Aorta (tissue), 5 donors: ENCODE results near the gene CLEC4C. TPM values are rescaled to one million over a fixed set of nuclear protein-coding genes. Genes with fewer than 3 reads are reported as not detected.

Experiments
- ATAC-seq: fragments of 200-7000 bp; cut with Tn5 transposase; one replicate; pipeline ENCODE4 v1.9.1; 2022; ENCODE audit warnings: moderate library complexity; ENCODE audit not compliant: low FRiP score
- DNase-seq, 2 donors: peaks; one replicate each; pipeline ENCODE4 v3.0.0-alpha.2; 2020
- H3K27ac ChIP-seq, 2 donors: one replicate each; pipeline ENCODE4 v1.5.1; 2013; ENCODE audit warnings: low read length in 2 of 2, mild to moderate bottlenecking in 2 of 2, moderate library complexity in 2 of 2, control low read depth in 1 of 2, inconsistent platforms in 1 of 2, low read depth in 1 of 2
- H3K27me3 ChIP-seq, 2 donors: one replicate each; pipeline ENCODE4 v1.6.1; 2013; ENCODE audit warnings: control low read depth in 1 of 2, low read length in 1 of 2, mild to moderate bottlenecking in 1 of 2, moderate library complexity in 1 of 2; ENCODE audit not compliant: insufficient read depth in 2 of 2, control insufficient read depth in 1 of 2
- H3K36me3 ChIP-seq, 2 donors: one replicate each; pipeline ENCODE4 v1.6.1; 2013; ENCODE audit warnings: control low read depth in 1 of 2, low read length in 1 of 2, mild to moderate bottlenecking in 1 of 2; ENCODE audit not compliant: insufficient read depth in 2 of 2, control insufficient read depth in 1 of 2
- H3K4me1 ChIP-seq, 2 donors: one replicate each; pipeline ENCODE4 v1.6.1; 2013; ENCODE audit warnings: low read length in 2 of 2, control low read depth in 1 of 2, mild to moderate bottlenecking in 1 of 2, moderate library complexity in 1 of 2; ENCODE audit not compliant: insufficient read depth in 2 of 2, control insufficient read depth in 1 of 2
- H3K4me3 ChIP-seq, 2 donors: one replicate each; pipeline ENCODE4 v1.5.1; 2013; ENCODE audit warnings: low read length in 2 of 2, control low read depth in 1 of 2, mild to moderate bottlenecking in 1 of 2
- H3K9me3 ChIP-seq: one replicate; pipeline ENCODE4 v1.6.1; 2013; ENCODE audit warnings: mild to moderate bottlenecking, low read length; ENCODE audit not compliant: control insufficient read depth
- WGBS, 2 donors: extraction: QIAGEN DNeasy Blood & Tissue Kit; methylation state at CpG; one replicate each; pipeline ENCODE4 v1.1.7; 2013; 5-methylcytosine and 5-hydroxymethylcytosine counted together
- intact Hi-C, 2 donors: fragments of 100-400 bp; cut with DNase I; formaldehyde crosslinking; loops; one replicate each; pipeline versions ENCODE4 v1.14.2 to v1.15.0; 2022
- polyA plus RNA-seq, 2 donors: library from polyadenylated mRNA; stranded (reverse); fragments of 200-250 nt; gene quantifications; one replicate each; pipeline ENCODE4 v1.2.3, GENCODE V29; 2013
- total RNA-seq, 2 donors: library from RNA; stranded (reverse); fragmentation: NEBNext Ultra II Directional; extraction: Animal tissue kit (Norgen Biotek cat#: 25700); gene quantifications; one replicate each; pipeline ENCODE4 v1.2.1, GENCODE V29; 2021
- donor health status: healthy with polysubstance abuse.
- donor health status: Bipolar disorder and iron deficiency.
- donor health status: DM: no; HTN: no; CAD: no.
- donor health status: DM: no; HTN: no; CAD: no.
- donor health status: DM: yes; HTN: yes; CAD: no.

The CLEC4C gene
- total and polyA plus RNA-seq, 4 donors = not detected

GRCh38 chr12:7711133-7711532 lies 36.0 kb downstream of the CLEC4C start, which contains the start of gene DPPA3:
DPPA3 (plus strand) TSS chr12:7711433; CDS start chr12:7711571, 138 bp downstream.
- DNase-seq (no peak), ATAC-seq (no peak)
- H3K27ac ChIP-seq = no peak within 1 kb of the TSS
- H3K36me3 ChIP-seq = no peaks in the 10 kb centered on the region
- H3K9me3 ChIP-seq = no peaks in the 10 kb centered on the region
- 80 to 82% methylated on average over 7 of the region's 7 CpGs for WGBS, 2 donors
- no peaks in the 10 kb centered on the region for H3K4me1 ChIP-seq
- no peak within 1 kb of the TSS for H3K4me3 ChIP-seq
- no peaks in the 10 kb centered on the region for H3K27me3 ChIP-seq
- intact Hi-C loops = no loop called here

GRCh38 chr12:7709969-7710675 lies 37.1 kb downstream of the CLEC4C start:
- Histone ChIP-seq H3K36me3 (no peaks in the 10 kb centered on the region), H3K27ac (no peak overlapping the region), H3K27me3 (no peaks in the 10 kb centered on the region), H3K9me3 (no peaks in the 10 kb centered on the region), H3K4me3 (no peak overlapping the region), H3K4me1 (no peaks in the 10 kb centered on the region)
- intact Hi-C loops = no loop called here
- DNase-seq (no peak), ATAC-seq (no peak)
- WGBS, 2 donors = 61 to 66% methylated on average over 8 of the region's 8 CpGs

DNA sequence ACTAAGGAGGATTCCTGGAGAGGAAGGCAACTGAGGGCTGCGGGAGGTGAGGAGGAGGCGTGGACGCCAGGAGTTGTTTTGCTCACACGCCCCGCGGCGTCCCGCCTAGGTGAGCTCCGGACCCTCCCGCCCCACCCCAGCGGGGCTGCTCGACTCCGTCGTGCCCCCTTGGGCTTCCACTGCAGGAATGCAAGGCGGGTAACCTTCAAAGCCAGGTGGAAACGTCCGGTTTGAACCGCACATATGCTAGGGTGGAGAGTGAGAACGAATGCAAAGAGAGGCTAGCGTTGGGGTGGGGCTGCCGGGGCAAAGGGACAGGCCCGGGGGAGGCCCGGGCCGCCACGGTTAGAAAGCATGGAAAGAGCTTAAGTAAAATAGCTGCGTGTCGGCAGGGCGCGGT lies 41.3 kb downstream of the CLEC4C start:
- ATAC-seq (no peak), DNase-seq (no peak)
- 88 to 90% methylated on average over 29 of the region's 29 CpGs for whole genome bisulfite sequencing, 2 donors
- no peaks in the 10 kb centered on the region for H3K4me1 ChIP-seq
- H3K4me3 ChIP-seq = no peak overlapping the region
- no peak overlapping the region for H3K27ac ChIP-seq
- H3K9me3 ChIP-seq = no peaks in the 10 kb centered on the region
- no peaks in the 10 kb centered on the region for H3K27me3 ChIP-seq
- intact Hi-C loops = no loop called here
- no peaks in the 10 kb centered on the region for H3K36me3 ChIP-seq

DNA sequence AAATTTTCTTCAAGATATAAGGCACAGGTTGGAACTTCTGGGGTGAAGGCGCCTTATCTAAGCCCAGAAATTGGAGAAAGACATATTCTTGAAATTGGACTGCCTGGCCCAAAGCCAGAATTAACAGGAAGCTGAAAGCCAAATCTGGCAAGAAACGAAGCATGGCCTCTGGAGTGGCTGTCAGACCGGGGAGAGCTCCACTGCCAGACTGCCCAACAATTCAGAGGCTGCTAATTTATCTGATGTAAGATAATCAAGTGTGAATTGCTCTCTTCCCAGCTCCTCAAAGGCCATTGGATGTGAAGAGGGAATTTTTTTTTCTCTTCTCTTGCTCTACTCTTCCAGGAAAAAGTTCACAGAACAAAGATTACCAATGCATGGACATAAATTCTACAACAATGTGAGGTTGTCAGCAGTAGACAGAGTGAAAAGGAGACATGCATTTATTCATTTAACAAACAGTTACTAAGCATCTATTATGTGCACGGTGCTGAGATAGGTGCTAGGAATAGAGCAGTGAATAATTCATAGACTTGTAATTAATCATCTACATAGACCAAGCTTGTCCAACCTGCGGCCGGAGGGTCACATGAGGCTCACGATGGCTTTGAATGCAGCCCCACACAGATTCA lies 51.5 kb downstream of the CLEC4C start, which contains the start of gene GDF3:
GDF3 (minus strand) TSS at position 210 of the 632 bp plus-strand sequence; CDS start at position 163, 47 bp downstream.
- no peaks in the 10 kb centered on the region for H3K9me3 ChIP-seq
- peak in 1 of 2 donors; percentile 53 for DNase-seq
- ATAC-seq = no peak
- no peaks in the 10 kb centered on the region for H3K4me1 ChIP-seq
- intact Hi-C loops = no loop called here
- H3K4me3 ChIP-seq = peak within 1 kb of the TSS; percentile 20 to 24
- no peaks in the 10 kb centered on the region for H3K36me3 ChIP-seq
- WGBS, 2 donors = 32 to 34% methylated on average over 7 of the region's 7 CpGs
- no peaks in the 10 kb centered on the region for H3K27me3 ChIP-seq
- H3K27ac ChIP-seq = no peak within 1 kb of the TSS

GRCh38 chr12:7695237-7695560 lies 52.0 kb downstream of the CLEC4C start:
- WGBS, 2 donors = 4 to 5% methylated on average over 10 of the region's 10 CpGs
- Histone ChIP-seq H3K36me3 (no peaks in the 10 kb centered on the region), H3K4me3 (peak overlapping the region; percentile 20 to 24), H3K27ac (no peak overlapping the region), H3K9me3 (no peaks in the 10 kb centered on the region), H3K27me3 (no peaks in the 10 kb centered on the region), H3K4me1 (no peaks in the 10 kb centered on the region)
- no peak for ATAC-seq
- DNase-seq = no peak
- intact Hi-C loops = no loop called here

DNA sequence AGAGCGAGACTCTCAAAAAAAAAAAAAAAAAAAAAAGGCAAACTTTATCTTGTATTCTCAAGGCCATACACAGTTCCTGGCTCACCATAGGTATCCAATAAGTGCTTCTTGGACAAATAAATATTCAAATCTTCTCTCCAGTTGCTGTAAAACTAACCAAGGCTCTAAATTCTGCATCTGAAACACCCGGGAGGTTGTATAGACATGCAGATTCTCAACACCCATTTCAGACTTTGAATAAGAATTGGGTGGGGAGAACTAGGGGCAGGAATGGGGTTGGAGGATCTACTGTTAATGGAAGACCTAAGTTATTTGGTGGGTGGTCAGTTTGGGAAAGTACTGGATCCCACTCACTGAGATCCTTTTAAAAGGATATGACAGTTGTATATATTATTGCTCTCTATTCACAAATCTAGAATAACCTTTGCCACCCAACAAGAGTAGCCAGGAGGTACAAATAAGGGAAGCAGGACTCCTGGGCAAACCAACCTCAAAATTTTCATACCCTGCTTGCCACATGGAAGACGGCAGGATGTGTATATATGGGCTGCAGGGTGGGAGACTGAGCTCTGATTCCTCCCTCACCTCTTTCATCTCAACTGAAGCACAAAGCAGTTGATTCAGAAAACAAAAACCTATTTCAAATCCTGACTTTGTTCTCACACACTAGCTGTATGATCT lies 52.5 kb downstream of the CLEC4C start:
- ATAC-seq (no peak), DNase-seq (no peak)
- intact Hi-C loops = no loop called here
- Histone ChIP-seq H3K4me1 (no peaks in the 10 kb centered on the region), H3K36me3 (no peaks in the 10 kb centered on the region), H3K27ac (no peak overlapping the region), H3K4me3 (no peak overlapping the region), H3K9me3 (no peaks in the 10 kb centered on the region), H3K27me3 (no peaks in the 10 kb centered on the region)
- WGBS, 2 donors = 62 to 78% methylated on average over 3 of the region's 3 CpGs

DNA sequence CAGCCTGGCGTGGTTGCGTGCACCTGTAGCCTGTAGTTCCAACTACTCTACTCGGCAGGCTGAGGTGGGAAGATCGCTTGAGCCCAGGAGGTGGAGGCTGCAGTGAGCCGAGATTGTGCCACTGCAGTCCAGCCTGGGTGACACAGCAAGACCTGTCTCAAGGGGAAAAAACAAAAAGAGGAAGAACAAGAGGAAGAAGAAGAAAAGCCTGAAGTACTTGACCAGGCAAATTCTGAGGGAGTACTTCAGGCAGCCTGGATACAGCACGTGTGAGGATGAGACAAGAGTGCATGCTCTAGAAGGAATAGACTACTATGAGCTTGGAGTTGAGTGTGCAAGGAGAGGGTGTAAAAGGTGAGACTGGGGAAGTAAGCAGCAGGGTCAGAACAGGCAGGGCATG lies 53.4 kb downstream of the CLEC4C start:
- Histone ChIP-seq H3K27me3 (no peaks in the 10 kb centered on the region), H3K36me3 (no peaks in the 10 kb centered on the region), H3K4me1 (no peaks in the 10 kb centered on the region), H3K27ac (no peak overlapping the region), H3K4me3 (no peak overlapping the region), H3K9me3 (no peaks in the 10 kb centered on the region)
- ATAC-seq = no peak
- WGBS, 2 donors = 78 to 85% methylated on average over 6 of the region's 6 CpGs
- intact Hi-C loops = no loop called here
- no peak for DNase-seq

- Histone ChIP-seq H3K36me3 (no peaks in the 10 kb centered on the region), H3K27ac (no peak overlapping the region), H3K9me3 (no peaks in the 10 kb centered on the region), H3K27me3 (no peaks in the 10 kb centered on the region), H3K4me3 (no peak overlapping the region), H3K4me1 (no peaks in the 10 kb centered on the region)
- no peak for DNase-seq
- no peak for ATAC-seq
- intact Hi-C loops = no loop called here
- 49 to 54% methylated on average over 2 of the region's 2 CpGs for WGBS, 2 donors
These were observed 65.6 kb downstream of the CLEC4C start for GRCh38 chr12:7681535-7681934.
